Spinal cord (tissue), 10 donors: ENCODE measurements around the gene ERC2. TPM values are rescaled to one million over a fixed set of nuclear protein-coding genes. Genes with fewer than 3 reads are reported as not detected.

Experiments
- DNase-seq, 6 donors: peaks; one replicate each; pipeline versions ENCODE4 v3.0.0 to v3.0.0-alpha.2; 2013 to 2015; ENCODE audit warnings: low spot score in 6 of 6, low read depth in 4 of 6
- H3K27ac ChIP-seq: one replicate; pipeline ENCODE4 v1.5.1; 2013; ENCODE audit warnings: low read depth, low read length, control low read depth
- H3K27me3 ChIP-seq: one replicate; pipeline ENCODE4 v1.6.1; 2013; ENCODE audit warnings: low read length; ENCODE audit not compliant: control insufficient read depth, insufficient read depth
- H3K36me3 ChIP-seq: one replicate; pipeline ENCODE4 v1.6.1; 2013; ENCODE audit warnings: low read length; ENCODE audit not compliant: control insufficient read depth, insufficient read depth
- H3K4me1 ChIP-seq: one replicate; pipeline ENCODE4 v1.6.1; 2013; ENCODE audit warnings: low read length; ENCODE audit not compliant: control insufficient read depth, insufficient read depth
- H3K4me3 ChIP-seq: one replicate; pipeline ENCODE4 v1.5.1; 2013; ENCODE audit warnings: low read depth, low read length, control low read depth
- H3K9me3 ChIP-seq: one replicate; pipeline ENCODE4 v1.6.1; 2013; ENCODE audit warnings: low read length; ENCODE audit not compliant: control insufficient read depth, insufficient read depth
- WGBS: methylation state at CpG from one replicate; pipeline ENCODE4 v1.1.5; 2013; ENCODE audit warnings: missing lambda C conversion rate; ENCODE audit not compliant: insufficient coverage; 5-methylcytosine and 5-hydroxymethylcytosine counted together
- polyA plus RNA-seq, 2 donors: library from polyadenylated mRNA; unstranded; fragments of 120-200 nt; gene quantifications; one replicate each; pipeline ENCODE4 v1.2.1, GENCODE V29; 2013; ENCODE audit not compliant: insufficient read length in 2 of 2
- total RNA-seq, 2 donors: library from RNA; depleted of rRNA in 1 of 2; stranded (reverse); fragments of 120-200 nt in 1 of 2; fragments of >200 nt in 1 of 2; gene quantifications; one replicate each; pipeline versions ENCODE4 v1.2.3 to v1.2.4, GENCODE V29; 2013 to 2014
- donor health status: healthy.

Gene ERC2
- total and polyA plus RNA-seq, 4 donors: 24.0 to 51.3 (median 29.7) TPM

GRCh38 chr3:55489798-55490132 lies 978.5 kb downstream of the ERC2 start:
- 4% methylated on average over 10 of the region's 17 CpGs for WGBS
- H3K27ac ChIP-seq: no peak overlapping the region
- H3K36me3 ChIP-seq: no peaks in the 10 kb centered on the region
- H3K4me3 ChIP-seq: no peak overlapping the region
- H3K9me3 ChIP-seq: no peaks in the 10 kb centered on the region
- H3K4me1 ChIP-seq: peaks cover 47% of the 10 kb centered on the region
- peaks cover 55% of the 10 kb centered on the region for H3K27me3 ChIP-seq
- DNase-seq: peak in 1 of 6 donors; percentile 25

- Histone ChIP-seq H3K9me3 (no peaks in the 10 kb centered on the region), H3K27ac (peak overlapping the region; percentile 25), H3K4me3 (peak overlapping the region; percentile 58), H3K4me1 (peaks cover 59% of the 10 kb centered on the region), H3K27me3 (peaks cover 68% of the 10 kb centered on the region), H3K36me3 (peaks cover 3% of the 10 kb centered on the region)
- under 1% methylated on average over 27 of the region's 30 CpGs for WGBS
- peak in 3 of 6 donors; percentile 55 to 91 (median 86) for DNase-seq
Measured at GRCh38 chr3:55488398-55489055, 979.7 kb downstream of the ERC2 start.

DNA sequence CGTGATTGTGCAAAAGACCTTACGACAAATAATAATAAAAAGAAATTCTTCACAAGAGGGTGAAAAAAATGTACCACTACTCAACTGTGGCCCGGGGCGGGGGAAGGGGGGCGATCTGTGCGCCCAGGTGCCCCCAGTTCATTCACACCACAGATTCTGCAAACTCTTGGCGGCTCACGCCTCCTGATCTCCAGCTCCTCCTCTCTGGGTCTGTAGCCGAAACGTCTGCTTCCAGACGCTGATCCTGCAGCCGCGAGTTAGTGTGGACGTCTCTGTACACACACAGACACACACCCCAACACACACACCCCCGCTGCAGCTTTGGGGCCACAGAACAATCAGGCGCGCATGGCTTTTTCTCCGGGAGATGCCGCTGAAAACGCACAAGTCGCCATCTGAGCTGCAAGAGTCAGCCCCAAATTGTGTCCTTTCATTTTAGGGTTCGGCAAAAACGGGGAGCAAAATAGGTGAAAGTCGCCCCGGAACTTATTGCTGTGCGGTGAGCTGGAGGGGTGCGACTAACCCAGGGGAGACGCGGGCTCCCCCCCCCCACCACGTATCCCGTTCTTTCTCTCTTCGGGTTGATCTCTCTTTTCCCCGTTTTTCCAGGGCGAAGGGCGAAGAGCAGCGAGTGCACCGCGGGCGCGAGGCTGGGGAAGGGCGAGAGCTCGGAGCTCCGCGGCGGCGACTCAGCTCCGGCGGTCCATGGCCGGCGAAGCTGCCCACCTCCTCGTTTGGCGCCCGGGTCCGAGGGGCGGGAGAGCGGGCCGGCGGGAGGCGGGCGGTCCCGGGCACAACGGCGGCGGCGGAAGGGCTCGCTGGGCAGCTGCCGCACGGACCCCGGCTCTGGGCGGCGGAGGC lies 980.7 kb downstream of the ERC2 start:
- Histone ChIP-seq H3K27ac (peak overlapping the region; percentile 83), H3K36me3 (peaks cover 4% of the 10 kb centered on the region), H3K4me1 (peaks cover 68% of the 10 kb centered on the region), H3K9me3 (no peaks in the 10 kb centered on the region), H3K4me3 (peak overlapping the region; percentile 58), H3K27me3 (peaks cover 74% of the 10 kb centered on the region)
- DNase-seq: peak in 2 of 6 donors; percentile 73 to 74
- WGBS: 0% methylated on average over 68 of the region's 71 CpGs

- DNase-seq: peak in 1 of 6 donors; percentile 62
- WGBS: under 1% methylated on average over 52 of the region's 52 CpGs
- Histone ChIP-seq H3K27ac (peak within 1 kb of the TSS; percentile 83), H3K4me3 (peak within 1 kb of the TSS; percentile 58), H3K36me3 (peaks cover 4% of the 10 kb centered on the region), H3K9me3 (no peaks in the 10 kb centered on the region), H3K27me3 (peaks cover 79% of the 10 kb centered on the region), H3K4me1 (peaks cover 75% of the 10 kb centered on the region)
Measured at GRCh38 chr3:55486857-55487380, 981.3 kb downstream of the ERC2 start, which contains the start of gene WNT5A. WNT5A (minus strand) TSS chr3:55487306; CDS start chr3:55486985, 321 bp downstream.

- WGBS: 3% methylated on average over 29 of the region's 49 CpGs
- DNase-seq: peak in 2 of 6 donors; percentile 66 to 84
- H3K4me1 ChIP-seq: peaks cover 82% of the 10 kb centered on the region
Measured at GRCh38 chr3:55486101-55486856, 982.0 kb downstream of the ERC2 start.

DNA sequence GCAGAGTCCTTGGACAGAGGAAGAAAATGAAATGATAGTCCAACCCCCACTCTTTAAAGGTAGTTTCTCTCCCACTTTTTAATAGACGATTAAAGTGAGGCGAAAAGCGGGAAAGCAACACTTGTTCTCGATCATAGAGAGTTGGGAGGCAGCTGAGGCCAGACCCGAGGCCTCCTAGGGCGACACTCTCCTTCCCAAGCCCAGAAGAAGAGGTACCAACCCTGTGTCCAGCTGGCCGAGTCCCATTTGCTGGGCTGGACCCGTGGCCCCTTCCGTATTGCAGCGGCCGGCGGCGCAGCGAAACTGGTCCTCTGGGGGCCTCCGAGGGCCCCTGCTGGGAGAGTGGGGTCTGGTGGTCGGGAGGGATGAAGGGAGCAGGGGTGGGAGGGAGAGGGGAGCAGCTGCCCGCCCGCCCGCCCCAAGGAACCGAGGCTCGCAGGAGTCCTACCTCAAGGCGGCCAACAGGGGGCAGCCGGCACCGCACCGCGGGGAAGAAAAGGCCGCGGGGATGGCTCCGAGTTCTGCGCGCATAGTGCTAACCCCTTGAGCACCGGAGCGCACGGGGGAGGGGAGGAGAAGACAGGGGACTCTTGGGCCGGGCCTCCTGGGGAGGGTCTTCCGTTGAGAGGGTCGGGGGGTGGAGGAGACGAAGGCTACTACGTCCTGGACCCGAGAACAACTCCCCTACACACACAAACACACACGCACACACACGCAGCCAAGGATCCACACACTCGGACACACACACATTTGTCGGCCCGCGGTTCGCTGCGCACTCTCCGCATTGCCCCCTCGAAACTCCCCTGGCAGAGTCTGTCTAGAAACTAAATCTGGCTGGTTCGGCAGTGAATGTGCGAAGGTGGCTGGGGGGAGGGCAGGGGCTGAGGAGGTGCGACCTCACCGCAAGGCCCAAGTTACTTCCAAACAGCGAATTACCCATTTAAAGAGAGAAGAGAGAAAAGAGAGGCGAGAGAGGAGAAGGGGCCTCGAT lies 983.2 kb downstream of the ERC2 start:
- peak in 3 of 6 donors; percentile 61 to 93 (median 91) for DNase-seq
- H3K4me3 ChIP-seq: peak overlapping the region; percentile 58
- H3K4me1 ChIP-seq: peaks cover 87% of the 10 kb centered on the region
- H3K27me3 ChIP-seq: peaks cover 85% of the 10 kb centered on the region
- H3K9me3 ChIP-seq: no peaks in the 10 kb centered on the region
- 2% methylated on average over 34 of the region's 57 CpGs for WGBS
- peak overlapping the region; percentile 83 for H3K27ac ChIP-seq
- H3K36me3 ChIP-seq: peaks cover 4% of the 10 kb centered on the region

More at GRCh38 chr3:55486101-55486856, 982.0 kb downstream of the ERC2 start:
- H3K4me3 ChIP-seq: peak overlapping the region; percentile 58
- H3K27ac ChIP-seq: peak overlapping the region; percentile 83
- H3K9me3 ChIP-seq: no peaks in the 10 kb centered on the region
- H3K36me3 ChIP-seq: peaks cover 4% of the 10 kb centered on the region
- H3K27me3 ChIP-seq: peaks cover 85% of the 10 kb centered on the region

DNA sequence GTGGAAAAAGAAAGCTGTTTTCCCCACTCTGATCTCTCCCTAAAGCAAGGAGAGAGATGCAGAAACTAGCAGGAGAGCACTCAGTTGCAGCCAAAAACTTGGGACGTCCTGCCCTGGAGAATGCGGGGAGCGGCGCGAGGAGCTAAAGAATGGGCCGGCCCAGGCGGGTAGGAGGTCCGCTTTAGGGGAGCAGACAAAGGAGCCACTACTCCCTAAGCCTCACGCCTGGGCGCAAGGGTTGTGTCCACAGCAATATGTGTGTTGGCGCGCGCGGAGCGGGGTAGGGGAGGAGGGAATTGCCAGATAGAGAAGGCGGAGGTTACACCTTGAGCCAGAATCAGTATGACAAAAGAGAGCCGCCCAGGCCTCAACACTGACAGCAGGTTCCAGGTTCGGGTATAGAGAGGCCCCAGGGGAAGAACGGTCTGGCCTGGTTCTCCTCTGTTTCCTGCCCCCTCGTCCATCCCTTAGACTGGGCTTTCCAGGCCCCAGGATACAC lies 984.0 kb downstream of the ERC2 start:
- DNase-seq: no peak
- H3K27me3 ChIP-seq: peaks cover 81% of the 10 kb centered on the region
- peak overlapping the region; percentile 58 for H3K4me3 ChIP-seq
- H3K36me3 ChIP-seq: peaks cover 4% of the 10 kb centered on the region
- peak overlapping the region; percentile 64 for H3K27ac ChIP-seq
- no peaks in the 10 kb centered on the region for H3K9me3 ChIP-seq
- 60% methylated on average over 18 of the region's 20 CpGs for WGBS
- peaks cover 79% of the 10 kb centered on the region for H3K4me1 ChIP-seq

DNA sequence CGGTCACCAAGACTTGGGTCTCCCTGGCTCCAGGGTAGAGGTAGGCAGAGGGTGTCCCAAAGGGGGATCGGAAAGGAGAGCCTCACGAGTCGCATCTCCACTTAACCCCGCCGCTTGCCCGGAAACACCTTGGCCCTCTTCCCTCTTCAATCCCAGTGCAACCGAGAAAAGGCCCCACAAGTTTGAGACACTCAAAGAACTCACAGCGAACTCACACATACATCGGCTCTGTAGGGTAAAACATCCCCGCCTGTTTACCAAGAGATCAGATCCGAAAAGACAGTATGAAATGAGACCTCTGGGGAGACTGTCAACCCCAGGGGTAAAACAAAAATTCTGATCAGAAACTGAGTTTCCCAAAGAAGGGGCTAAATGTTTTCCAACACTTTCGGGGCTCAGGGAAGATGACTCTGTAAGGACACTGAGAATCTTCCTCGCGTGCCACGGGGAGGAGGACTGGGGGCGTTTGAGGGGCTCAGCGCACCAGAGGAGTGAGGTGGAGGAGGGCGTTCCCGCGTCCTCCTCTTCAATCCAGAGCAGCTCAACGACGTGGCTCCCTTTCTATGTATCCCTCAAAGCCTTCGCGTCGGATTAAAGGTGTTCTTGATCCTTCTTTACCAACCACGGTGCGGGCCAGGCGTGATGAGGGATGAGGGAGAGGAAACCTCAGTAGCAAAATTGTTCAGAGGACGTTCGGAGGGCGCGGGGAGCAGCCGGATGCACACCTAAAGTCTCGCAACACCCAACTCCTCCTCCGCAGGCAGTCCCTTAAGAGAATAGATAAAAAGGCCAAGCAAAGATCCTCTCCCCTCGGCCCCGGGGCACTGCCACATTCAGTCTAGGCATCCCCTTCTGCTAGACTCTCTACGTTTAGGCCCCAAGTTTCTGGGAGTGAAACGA lies 984.8 kb downstream of the ERC2 start:
- WGBS: 48% methylated on average over 25 of the region's 40 CpGs
- peaks cover 71% of the 10 kb centered on the region for H3K4me1 ChIP-seq
- H3K9me3 ChIP-seq: no peaks in the 10 kb centered on the region
- H3K27me3 ChIP-seq: peaks cover 73% of the 10 kb centered on the region
- H3K36me3 ChIP-seq: peaks cover 4% of the 10 kb centered on the region
- H3K27ac ChIP-seq: no peak overlapping the region
- peak in 1 of 6 donors; percentile 18 for DNase-seq
- peak overlapping the region; percentile 46 for H3K4me3 ChIP-seq
